ENCODE results near the gene GJC1. TPM values are rescaled to one million over a fixed set of nuclear protein-coding genes. Genes with fewer than 3 reads are reported as not detected.

GJC1 gene
- total RNA-seq, 1 donor from 2014 or later = 60.9 TPM

- Mint-ChIP-seq H3K27me3 (ENCODE audit: unreplicated experiment) (peaks cover 35% of the 10 kb centered on the region), H3K4me1 (ENCODE audit: low read depth, unreplicated experiment) (peaks cover 13% of the 10 kb centered on the region), H3K36me3 (ENCODE audit: unreplicated experiment) (no peaks in the 10 kb centered on the region), H3K4me3 (ENCODE audit: unreplicated experiment) (peak overlapping the region; percentile 25), H3K9me3 (ENCODE audit: unreplicated experiment) (peaks cover 27% of the 10 kb centered on the region), H3K27ac (ENCODE audit: unreplicated experiment) (peak overlapping the region; percentile 55)
- no peak for TF ChIP-seq CTCF (IDR thresholded peaks at IDR 0.05; ENCODE audit: partially characterized antibody, unreplicated experiment)
- DNase-seq = no peak
Observed at GRCh38 chr17:44781551-44782325, 48.3 kb downstream of the GJC1 start.

GRCh38 chr17:44780845-44781480, 49.1 kb downstream of the GJC1 start:
- no peak for TF ChIP-seq CTCF (IDR thresholded peaks at IDR 0.05; ENCODE audit: partially characterized antibody, unreplicated experiment)
- H3K27me3 Mint-ChIP-seq (ENCODE audit: unreplicated experiment) = peaks cover 37% of the 10 kb centered on the region
- no peak overlapping the region for H3K4me3 Mint-ChIP-seq (ENCODE audit: unreplicated experiment)

GRCh38 chr17:44780161-44780560, 49.9 kb downstream of the GJC1 start:
- no peak for DNase-seq
- TF ChIP-seq CTCF (IDR thresholded peaks at IDR 0.05; ENCODE audit: partially characterized antibody, unreplicated experiment) = no peak
- H3K9me3 Mint-ChIP-seq (ENCODE audit: unreplicated experiment) = peaks cover 31% of the 10 kb centered on the region
- H3K4me3 Mint-ChIP-seq (ENCODE audit: unreplicated experiment) = no peak overlapping the region
- peaks cover 32% of the 10 kb centered on the region for H3K27me3 Mint-ChIP-seq (ENCODE audit: unreplicated experiment)
- no peaks in the 10 kb centered on the region for H3K36me3 Mint-ChIP-seq (ENCODE audit: unreplicated experiment)
- H3K4me1 Mint-ChIP-seq (ENCODE audit: low read depth, unreplicated experiment) = peaks cover 13% of the 10 kb centered on the region
- H3K27ac Mint-ChIP-seq (ENCODE audit: unreplicated experiment) = peak overlapping the region; percentile 28

More at GRCh38 chr17:44780845-44781480, 49.1 kb downstream of the GJC1 start:
- DNase-seq = no peak
- Mint-ChIP-seq H3K36me3 (ENCODE audit: unreplicated experiment) (no peaks in the 10 kb centered on the region), H3K4me1 (ENCODE audit: low read depth, unreplicated experiment) (peaks cover 13% of the 10 kb centered on the region), H3K9me3 (ENCODE audit: unreplicated experiment) (peaks cover 28% of the 10 kb centered on the region), H3K27ac (ENCODE audit: unreplicated experiment) (peak overlapping the region; percentile 22)

- peak; percentile 94 for TF ChIP-seq CTCF (IDR thresholded peaks at IDR 0.05; ENCODE audit: partially characterized antibody, unreplicated experiment)
- Mint-ChIP-seq H3K4me3 (ENCODE audit: unreplicated experiment) (no peak overlapping the region), H3K27ac (ENCODE audit: unreplicated experiment) (peak overlapping the region; percentile 12), H3K4me1 (ENCODE audit: low read depth, unreplicated experiment) (peaks cover 17% of the 10 kb centered on the region), H3K36me3 (ENCODE audit: unreplicated experiment) (no peaks in the 10 kb centered on the region), H3K9me3 (ENCODE audit: unreplicated experiment) (peaks cover 31% of the 10 kb centered on the region), H3K27me3 (ENCODE audit: unreplicated experiment) (peaks cover 32% of the 10 kb centered on the region)
- DNase-seq = peak; percentile 87
Observed at GRCh38 chr17:44779211-44780025, 50.7 kb downstream of the GJC1 start.
